CD4-positive, alpha-beta T cell treated with Interleukin-2 at 100 ng/mL for 4 hours (primary cell): ENCODE data around the gene UCP3.
A peak's percentile ranks its signal among the peaks of the same experiment; 100 is the strongest.

ENCODE experiments used
- DNase-seq: peaks from one replicate; pipeline ENCODE4 v3.0.0-alpha.2; 2020; ENCODE audit warnings: low spot score

UCP3 gene

DNA sequence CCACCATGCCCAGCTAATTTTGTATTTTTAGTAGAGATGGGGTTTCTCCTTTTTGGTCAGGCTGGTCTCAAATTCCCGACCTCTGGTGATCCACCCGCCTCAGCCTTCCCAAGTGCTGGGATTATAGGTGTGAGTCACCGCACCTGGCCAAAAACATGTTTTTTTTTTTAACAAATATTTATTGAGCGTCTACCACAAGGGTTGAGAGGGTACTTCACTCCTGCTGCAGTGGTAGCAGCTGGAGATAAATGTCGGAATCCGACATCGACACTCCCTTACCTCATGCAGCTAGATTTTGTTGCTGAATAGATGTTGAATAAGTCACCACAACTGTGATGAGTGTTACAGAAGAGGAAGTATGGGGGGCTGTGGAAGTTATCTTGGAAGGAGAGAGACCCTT is 57.1 kb downstream of the UCP3 start:
- DNase-seq = no peak

DNA sequence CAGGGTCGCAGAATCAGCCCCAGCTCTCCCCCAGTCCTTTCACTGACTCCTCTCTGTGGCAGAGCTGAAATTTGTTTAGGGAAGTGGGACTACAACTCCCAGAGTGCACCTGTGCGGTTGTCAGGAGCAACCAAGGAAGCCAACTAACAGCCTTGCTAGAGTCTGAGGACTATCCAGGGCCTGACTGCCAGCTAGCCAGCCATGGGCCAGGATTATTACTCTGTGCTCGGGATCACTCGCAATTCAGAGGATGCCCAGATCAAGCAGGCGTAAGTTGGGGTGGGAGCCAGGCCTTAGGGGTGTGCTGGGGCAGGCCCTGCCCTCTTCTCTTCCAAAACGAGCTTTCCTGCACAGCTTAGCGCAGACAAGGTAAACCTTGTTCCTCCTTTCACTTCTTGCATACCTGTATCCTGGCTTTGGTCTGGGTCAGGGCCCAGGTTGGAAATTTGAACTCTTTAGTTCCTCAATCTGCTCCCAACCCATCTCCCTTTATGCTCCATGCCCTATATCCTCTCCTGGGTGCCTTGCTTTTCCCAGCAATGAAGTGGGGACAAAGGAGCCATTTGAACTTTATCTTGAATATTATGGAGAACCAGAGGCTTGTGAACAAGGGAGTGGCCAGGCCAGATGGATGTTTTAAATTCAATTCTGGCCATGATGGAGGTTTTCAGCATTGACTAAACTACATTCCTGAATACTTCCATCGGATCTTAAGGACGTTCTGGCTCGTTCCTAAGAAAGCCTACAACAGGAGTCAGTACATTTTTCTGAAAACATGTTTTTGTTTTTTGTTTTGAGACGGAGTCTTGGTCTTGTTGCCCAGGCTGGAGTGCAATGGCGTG is 57.8 kb downstream of the UCP3 start, which contains the start of gene DNAJB13:
Gene DNAJB13, plus strand, starts transcription at position 158 of the 842 bp plus-strand sequence. Its CDS starts 44 bp downstream, at position 202.
- peak; percentile 15 for DNase-seq
